ENCODE results near the gene FANCE.

FANCE gene

GRCh38 chr6:35483490-35483889 is 31.4 kb downstream of the FANCE start:
- Histone ChIP-seq H3K27me3 (ENCODE audit: control insufficient read depth, low read length) (peaks cover 49% of the 10 kb centered on the region), H3K9me3 (ENCODE audit: control insufficient read depth, insufficient read depth, low read length) (no peaks in the 10 kb centered on the region), H4K20me1 (ENCODE audit: control insufficient read depth, insufficient read depth, low read depth, low read length) (no peaks in the 10 kb centered on the region), H3F3A (ENCODE audit: control insufficient read depth, insufficient read depth) (no peaks in the 10 kb centered on the region), H3K4me2 (ENCODE audit: low read length) (no peak overlapping the region), H3K27ac (ENCODE audit: low read depth, low read length) (no peak overlapping the region), H3K4me1 (ENCODE audit: control insufficient read depth, low read length) (no peaks in the 10 kb centered on the region), H3K79me2 (ENCODE audit: control insufficient read depth, low read length) (no peaks in the 10 kb centered on the region), H3K36me3 (ENCODE audit: control insufficient read depth, low read length) (no peaks in the 10 kb centered on the region), H3K4me3 (ENCODE audit: low read length) (no peak overlapping the region), H3K9me2 (replicated peaks; ENCODE audit: control insufficient read depth, low read length) (no peaks in the 10 kb centered on the region)
- TF ChIP-seq CTCF (IDR thresholded peaks at IDR 0.05; ENCODE audit: low read depth, low read length, poor library complexity, severe bottlenecking) (no peak), EZH2phosphoT487 (IDR thresholded peaks at IDR 0.05; ENCODE audit: borderline replicate concordance, low read length) (no peak)

GRCh38 chr6:35483893-35484645 is 31.9 kb downstream of the FANCE start:
- Histone ChIP-seq H3K4me2 (ENCODE audit: low read length) (no peak overlapping the region), H3K4me3 (ENCODE audit: low read length) (no peak overlapping the region), H3K36me3 (ENCODE audit: control insufficient read depth, low read length) (no peaks in the 10 kb centered on the region), H4K20me1 (ENCODE audit: control insufficient read depth, insufficient read depth, low read depth, low read length) (no peaks in the 10 kb centered on the region), H3K4me1 (ENCODE audit: control insufficient read depth, low read length) (no peaks in the 10 kb centered on the region), H3K27ac (ENCODE audit: low read depth, low read length) (no peak overlapping the region), H3F3A (ENCODE audit: control insufficient read depth, insufficient read depth) (no peaks in the 10 kb centered on the region), H3K9me3 (ENCODE audit: control insufficient read depth, insufficient read depth, low read length) (no peaks in the 10 kb centered on the region), H3K9me2 (replicated peaks; ENCODE audit: control insufficient read depth, low read length) (no peaks in the 10 kb centered on the region), H3K79me2 (ENCODE audit: control insufficient read depth, low read length) (no peaks in the 10 kb centered on the region), H3K27me3 (ENCODE audit: control insufficient read depth, low read length) (peaks cover 49% of the 10 kb centered on the region)
- TF ChIP-seq EZH2phosphoT487 (IDR thresholded peaks at IDR 0.05; ENCODE audit: borderline replicate concordance, low read length) (no peak), CTCF (IDR thresholded peaks at IDR 0.05; ENCODE audit: low read depth, low read length, poor library complexity, severe bottlenecking) (no peak)

- Histone ChIP-seq H4K20me1 (ENCODE audit: control insufficient read depth, insufficient read depth, low read depth, low read length) (no peaks in the 10 kb centered on the region), H3K4me3 (ENCODE audit: low read length) (no peak overlapping the region), H3K9me3 (ENCODE audit: control insufficient read depth, insufficient read depth, low read length) (no peaks in the 10 kb centered on the region), H3K27ac (ENCODE audit: low read depth, low read length) (no peak overlapping the region), H3F3A (ENCODE audit: control insufficient read depth, insufficient read depth) (no peaks in the 10 kb centered on the region), H3K4me2 (ENCODE audit: low read length) (no peak overlapping the region), H3K36me3 (ENCODE audit: control insufficient read depth, low read length) (no peaks in the 10 kb centered on the region), H3K79me2 (ENCODE audit: control insufficient read depth, low read length) (no peaks in the 10 kb centered on the region), H3K9me2 (replicated peaks; ENCODE audit: control insufficient read depth, low read length) (no peaks in the 10 kb centered on the region), H3K4me1 (ENCODE audit: control insufficient read depth, low read length) (no peaks in the 10 kb centered on the region), H3K27me3 (ENCODE audit: control insufficient read depth, low read length) (peaks cover 46% of the 10 kb centered on the region)
- no peak for TF ChIP-seq CTCF (IDR thresholded peaks at IDR 0.05; ENCODE audit: low read depth, low read length, poor library complexity, severe bottlenecking)
- TF ChIP-seq EZH2phosphoT487 (IDR thresholded peaks at IDR 0.05; ENCODE audit: borderline replicate concordance, low read length), result no peak
Measured at GRCh38 chr6:35484921-35485392, 32.8 kb downstream of the FANCE start.

Data from DOHH2 (cell line).